ENCODE data around the gene TK2.

DNA sequence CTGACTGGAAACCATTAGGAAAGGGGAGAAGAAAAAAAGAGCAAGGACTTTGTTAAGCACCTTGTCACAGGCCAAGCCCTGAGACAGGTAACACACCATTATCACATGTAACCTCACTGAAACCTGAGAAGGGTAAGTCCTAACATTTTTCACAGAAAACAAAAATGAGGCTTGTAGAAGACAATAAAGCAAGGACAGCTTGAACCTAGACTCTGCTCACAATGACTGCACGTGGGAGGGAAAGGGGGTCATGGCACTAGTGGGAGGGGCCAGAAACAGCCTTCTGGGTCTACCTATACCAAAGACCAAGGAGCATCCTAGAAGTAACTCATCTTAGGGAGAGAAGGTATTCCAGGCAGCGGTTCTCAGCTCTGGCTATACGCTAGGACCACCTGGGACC, 7.5 kb downstream of the TK2 start:
- TF ChIP-seq EGR1 (conservative IDR thresholded peaks at IDR 0.05) (no peak), ESRRB (CRISPR knock-in tag; IDR thresholded peaks at IDR 0.05; ENCODE audit: borderline replicate concordance) (no peak), ZNF766 (CRISPR knock-in tag; conservative IDR thresholded peaks at IDR 0.05) (no peak), NFE2 (IDR thresholded peaks at IDR 0.05; ENCODE audit: low read depth) (no peak), TAF1 (IDR thresholded peaks at IDR 0.05; ENCODE audit: control insufficient read depth, extremely low read depth, insufficient read depth, low read length, severe bottlenecking) (no peak), TGIF2 (CRISPR knock-in tag; IDR thresholded peaks at IDR 0.05) (no peak), BHLHE40 (IDR thresholded peaks at IDR 0.05; ENCODE audit: low read length) (no peak), POLR2A (conservative IDR thresholded peaks at IDR 0.05) (no peak), GABPB1 (CRISPR knock-in tag; IDR thresholded peaks at IDR 0.05) (no peak), BRCA1 (IDR thresholded peaks at IDR 0.05) (no peak), BRCA1 (CRISPR knock-in tag; IDR thresholded peaks at IDR 0.05) (no peak), IRF2 (CRISPR knock-in tag; IDR thresholded peaks at IDR 0.05) (no peak)
- TF ChIP-seq, protein P1, sequence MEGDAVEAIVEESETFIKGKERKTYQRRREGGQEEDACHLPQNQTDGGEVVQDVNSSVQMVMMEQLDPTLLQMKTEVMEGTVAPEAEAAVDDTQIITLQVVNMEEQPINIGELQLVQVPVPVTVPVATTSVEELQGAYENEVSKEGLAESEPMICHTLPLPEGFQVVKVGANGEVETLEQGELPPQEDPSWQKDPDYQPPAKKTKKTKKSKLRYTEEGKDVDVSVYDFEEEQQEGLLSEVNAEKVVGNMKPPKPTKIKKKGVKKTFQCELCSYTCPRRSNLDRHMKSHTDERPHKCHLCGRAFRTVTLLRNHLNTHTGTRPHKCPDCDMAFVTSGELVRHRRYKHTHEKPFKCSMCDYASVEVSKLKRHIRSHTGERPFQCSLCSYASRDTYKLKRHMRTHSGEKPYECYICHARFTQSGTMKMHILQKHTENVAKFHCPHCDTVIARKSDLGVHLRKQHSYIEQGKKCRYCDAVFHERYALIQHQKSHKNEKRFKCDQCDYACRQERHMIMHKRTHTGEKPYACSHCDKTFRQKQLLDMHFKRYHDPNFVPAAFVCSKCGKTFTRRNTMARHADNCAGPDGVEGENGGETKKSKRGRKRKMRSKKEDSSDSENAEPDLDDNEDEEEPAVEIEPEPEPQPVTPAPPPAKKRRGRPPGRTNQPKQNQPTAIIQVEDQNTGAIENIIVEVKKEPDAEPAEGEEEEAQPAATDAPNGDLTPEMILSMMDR (IDR thresholded peaks at IDR 0.05 in 2 of 3, conservative IDR thresholded peaks at IDR 0.05 in 1 of 3; ENCODE audit: insufficient read depth in 2 of 3, low read depth in 1 of 3, low read length in 3 of 3) = no peak
- TF ChIP-seq, protein P2, sequence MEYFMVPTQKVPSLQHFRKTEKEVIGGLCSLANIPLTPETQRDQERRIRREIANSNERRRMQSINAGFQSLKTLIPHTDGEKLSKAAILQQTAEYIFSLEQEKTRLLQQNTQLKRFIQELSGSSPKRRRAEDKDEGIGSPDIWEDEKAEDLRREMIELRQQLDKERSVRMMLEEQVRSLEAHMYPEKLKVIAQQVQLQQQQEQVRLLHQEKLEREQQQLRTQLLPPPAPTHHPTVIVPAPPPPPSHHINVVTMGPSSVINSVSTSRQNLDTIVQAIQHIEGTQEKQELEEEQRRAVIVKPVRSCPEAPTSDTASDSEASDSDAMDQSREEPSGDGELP (CRISPR knock-in tag; IDR thresholded peaks at IDR 0.05; ENCODE audit: borderline replicate concordance) = no peak
